ENCODE measurements around the gene ASRGL1.

ASRGL1 gene

DNA sequence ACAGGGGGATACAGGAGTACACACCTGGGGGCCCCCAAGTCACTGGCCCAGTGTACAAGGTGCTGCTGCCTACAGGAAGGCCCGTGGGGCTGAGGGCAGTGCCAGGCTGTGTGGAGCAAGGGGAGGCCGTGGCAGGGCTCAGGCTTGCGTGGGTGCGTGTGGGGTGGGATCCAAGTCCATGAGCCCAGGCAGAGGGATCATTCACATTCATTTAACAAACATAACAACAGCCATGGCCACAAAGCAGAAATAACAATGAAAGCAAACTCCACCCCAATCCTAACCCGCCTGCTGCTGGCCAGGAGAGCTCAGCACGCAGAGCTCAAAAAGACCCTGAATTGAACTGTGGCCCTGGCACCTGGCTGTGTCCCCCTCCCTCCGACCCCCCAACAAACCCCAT lies 64.6 kb downstream of the ASRGL1 start:
- Mint-ChIP-seq H3K9me3 (no peaks in the 10 kb centered on the region), H3K4me1 (peaks cover 56% of the 10 kb centered on the region), H3K4me3 (peak overlapping the region; percentile 71), H3K36me3 (no peaks in the 10 kb centered on the region), H3K27ac (peak overlapping the region; percentile 81), H3K27me3 (peaks cover 18% of the 10 kb centered on the region)
- CTCF ChIA-PET = interaction anchor here (1.0 to 4.6 kb wide), 7 partner anchors 8 to 292 kb away, joined by 3 to 30 read pairs (median 4); no protein-coding TSS in a partner anchor
- DNase-seq = no peak

GRCh38 chr11:62402226-62402959 lies 65.1 kb downstream of the ASRGL1 start:
- Mint-ChIP-seq H3K36me3 (no peaks in the 10 kb centered on the region), H3K27ac (peak overlapping the region; percentile 81), H3K9me3 (no peaks in the 10 kb centered on the region), H3K4me3 (peak overlapping the region; percentile 71), H3K4me1 (peaks cover 56% of the 10 kb centered on the region), H3K27me3 (peaks cover 21% of the 10 kb centered on the region)
- CTCF ChIA-PET = interaction anchor here (1.0 to 4.6 kb wide), 8 partner anchors 9 to 292 kb away, joined by 3 to 30 read pairs (median 4); no protein-coding TSS in a partner anchor
- peak; percentile 78 for DNase-seq

GRCh38 chr11:62402960-62403730 lies 65.9 kb downstream of the ASRGL1 start:
- H3K36me3 Mint-ChIP-seq = no peaks in the 10 kb centered on the region
- peak overlapping the region; percentile 81 for H3K27ac Mint-ChIP-seq
- DNase-seq = no peak
- H3K9me3 Mint-ChIP-seq = no peaks in the 10 kb centered on the region
- peaks cover 50% of the 10 kb centered on the region for H3K4me1 Mint-ChIP-seq
- CTCF ChIA-PET = interaction anchor here (0.9 to 4.6 kb wide), 7 partner anchors 9 to 140 kb away, joined by 3 to 30 read pairs (median 6); no protein-coding TSS in a partner anchor
- peak overlapping the region; percentile 71 for H3K4me3 Mint-ChIP-seq
- H3K27me3 Mint-ChIP-seq = peaks cover 24% of the 10 kb centered on the region

- H3K9me3 Mint-ChIP-seq = no peaks in the 10 kb centered on the region
- no peak overlapping the region for H3K4me3 Mint-ChIP-seq
Measured at GRCh38 chr11:62404435-62404834, 67.2 kb downstream of the ASRGL1 start.

DNA sequence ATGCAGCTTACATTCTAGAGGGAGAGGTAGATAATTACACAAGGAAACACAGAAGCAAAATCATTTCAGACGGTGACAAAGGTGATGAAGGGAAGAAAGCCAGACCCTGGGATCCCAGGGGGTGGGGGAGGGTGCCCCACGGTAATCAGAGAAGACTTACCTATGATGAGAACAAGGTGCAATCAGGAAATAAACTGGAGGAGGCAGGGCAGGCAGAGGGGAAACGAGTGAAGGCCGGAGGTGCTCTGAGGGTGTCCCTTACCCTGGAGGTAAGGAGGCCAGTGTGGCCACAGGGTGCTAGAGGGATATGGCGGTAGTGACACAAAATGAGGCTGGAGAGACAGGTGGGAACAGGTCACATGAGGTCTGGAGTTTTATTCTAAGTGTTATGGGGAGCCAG lies 67.7 kb downstream of the ASRGL1 start:
- H3K4me1 Mint-ChIP-seq = peaks cover 34% of the 10 kb centered on the region
- H3K27me3 Mint-ChIP-seq = peaks cover 29% of the 10 kb centered on the region
- no peaks in the 10 kb centered on the region for H3K36me3 Mint-ChIP-seq
- CTCF ChIA-PET = interaction anchor here (3.2 kb wide), 1 partner anchor 11 kb away, joined by 18 read pairs; no protein-coding TSS in a partner anchor
- DNase-seq = no peak
- no peak overlapping the region for H3K4me3 Mint-ChIP-seq
- no peak overlapping the region for H3K27ac Mint-ChIP-seq
- no peaks in the 10 kb centered on the region for H3K9me3 Mint-ChIP-seq

More at GRCh38 chr11:62404435-62404834, 67.2 kb downstream of the ASRGL1 start:
- CTCF ChIA-PET = interaction anchor here (1.2 to 3.2 kb wide), 3 partner anchors 10 to 24 kb away, joined by 3 to 18 read pairs (median 6); no protein-coding TSS in a partner anchor
- peaks cover 25% of the 10 kb centered on the region for H3K27me3 Mint-ChIP-seq
- H3K36me3 Mint-ChIP-seq = no peaks in the 10 kb centered on the region
- no peak overlapping the region for H3K27ac Mint-ChIP-seq
- peaks cover 38% of the 10 kb centered on the region for H3K4me1 Mint-ChIP-seq
- no peak for DNase-seq

DNA sequence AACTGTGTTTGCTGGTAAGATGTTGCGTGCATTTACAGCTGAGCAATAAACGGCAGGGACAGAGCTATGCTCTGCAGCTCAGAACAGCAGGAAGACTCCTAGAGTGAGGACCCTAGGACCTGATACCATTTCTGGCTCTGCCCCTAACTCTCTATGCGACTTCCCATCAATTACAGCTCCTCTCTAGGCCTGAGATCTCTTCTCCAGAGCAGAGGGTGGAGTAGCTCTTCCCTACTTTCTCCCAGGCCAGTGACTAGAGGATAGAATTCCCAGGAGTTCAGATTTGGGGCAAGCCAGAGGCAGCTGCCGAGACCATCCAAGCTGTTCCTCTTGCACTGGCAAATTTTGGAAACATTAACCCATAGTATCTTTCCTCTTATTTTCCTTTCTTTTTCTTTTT lies 68.8 kb downstream of the ASRGL1 start:
- peaks cover 32% of the 10 kb centered on the region for H3K27me3 Mint-ChIP-seq
- no peaks in the 10 kb centered on the region for H3K36me3 Mint-ChIP-seq
- no peaks in the 10 kb centered on the region for H3K9me3 Mint-ChIP-seq

DNA sequence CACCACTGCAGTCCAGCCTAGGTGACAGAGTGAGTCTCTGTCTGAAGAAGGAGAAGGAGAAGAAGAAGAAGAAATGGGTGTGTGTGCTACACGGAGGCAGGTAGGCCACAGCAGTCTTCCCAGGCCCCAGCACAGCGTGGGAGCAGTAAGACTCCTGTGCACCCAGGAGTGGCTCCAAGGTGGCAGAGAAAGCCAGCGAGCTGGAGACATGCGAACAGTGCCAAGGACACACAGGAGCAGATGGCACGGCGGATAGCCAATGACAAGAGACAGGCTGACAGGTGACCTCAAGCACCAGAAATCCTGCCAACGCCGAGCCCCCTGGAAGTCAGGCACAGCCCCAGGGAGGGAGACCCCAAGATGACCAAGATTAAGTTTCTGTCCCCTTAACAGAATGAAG lies 72.6 kb downstream of the ASRGL1 start:
- no peaks in the 10 kb centered on the region for H3K36me3 Mint-ChIP-seq
- CTCF ChIA-PET = interaction anchor here (3.5 kb wide), 1 partner anchor 15 kb away, joined by 19 read pairs; no protein-coding TSS in a partner anchor
- DNase-seq = no peak
- no peaks in the 10 kb centered on the region for H3K4me1 Mint-ChIP-seq
- no peak overlapping the region for H3K4me3 Mint-ChIP-seq
- no peaks in the 10 kb centered on the region for H3K9me3 Mint-ChIP-seq
- H3K27me3 Mint-ChIP-seq = peaks cover 30% of the 10 kb centered on the region
- no peak overlapping the region for H3K27ac Mint-ChIP-seq

More for the DNA sequence above, 68.8 kb downstream of the ASRGL1 start:
- H3K4me3 Mint-ChIP-seq = no peak overlapping the region
- no peak overlapping the region for H3K27ac Mint-ChIP-seq
- CTCF ChIA-PET = interaction anchor here (1.1 to 3.2 kb wide), 2 partner anchors 12 to 19 kb away, joined by 4 to 18 read pairs; no protein-coding TSS in a partner anchor
- peaks cover 24% of the 10 kb centered on the region for H3K4me1 Mint-ChIP-seq
- DNase-seq = no peak

DNA sequence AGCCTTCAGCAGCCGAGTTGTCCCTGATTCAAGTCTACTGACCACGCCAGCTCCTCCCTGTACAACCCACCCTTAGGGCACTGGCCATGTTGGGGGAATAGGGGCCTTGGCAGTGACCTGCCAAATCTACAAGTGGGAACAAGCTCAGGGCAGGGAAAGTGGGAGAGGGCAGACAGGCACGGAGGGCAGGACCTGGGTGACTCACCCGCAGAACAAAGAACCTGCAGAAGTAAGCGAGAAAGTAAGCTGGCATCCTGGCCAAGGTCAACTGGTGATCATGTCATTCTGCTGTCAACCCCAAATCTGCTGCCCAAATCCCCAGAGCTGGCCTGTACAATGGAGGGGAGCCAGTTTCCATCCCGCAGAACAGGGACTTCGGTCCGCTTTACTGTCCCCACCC lies 73.7 kb downstream of the ASRGL1 start:
- Mint-ChIP-seq H3K36me3 (no peaks in the 10 kb centered on the region), H3K27ac (no peak overlapping the region), H3K4me3 (no peak overlapping the region), H3K4me1 (no peaks in the 10 kb centered on the region), H3K9me3 (no peaks in the 10 kb centered on the region), H3K27me3 (peaks cover 31% of the 10 kb centered on the region)
- no peak for DNase-seq
- CTCF ChIA-PET = interaction anchor here (0.6 to 3.5 kb wide), 5 partner anchors 14 to 132 kb away, joined by 3 to 19 read pairs (median 3); no protein-coding TSS in a partner anchor

DNA sequence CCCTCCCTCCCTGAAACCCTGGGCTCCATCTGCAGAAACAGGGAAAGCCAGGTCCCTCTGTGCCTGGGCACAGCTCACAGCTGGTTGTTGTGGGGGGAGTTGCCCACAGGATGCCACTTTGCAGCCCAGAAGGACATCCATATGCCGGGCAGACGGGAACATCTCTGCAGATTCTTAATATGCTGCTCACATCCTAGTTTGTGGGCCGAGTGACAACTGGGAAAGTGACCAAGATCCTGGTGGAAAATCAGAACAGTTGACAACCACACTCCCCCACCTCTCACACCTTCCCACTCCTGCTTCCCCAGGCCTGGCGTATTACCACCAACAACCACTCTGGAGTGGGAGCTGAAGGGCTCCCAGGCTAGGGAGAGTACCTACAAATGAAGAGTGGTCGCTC lies 74.3 kb downstream of the ASRGL1 start:
- DNase-seq = no peak
- Mint-ChIP-seq H3K4me1 (no peaks in the 10 kb centered on the region), H3K4me3 (no peak overlapping the region), H3K27ac (no peak overlapping the region), H3K27me3 (peaks cover 26% of the 10 kb centered on the region), H3K9me3 (no peaks in the 10 kb centered on the region), H3K36me3 (no peaks in the 10 kb centered on the region)
- CTCF ChIA-PET = interaction anchor here (0.6 to 3.5 kb wide), 5 partner anchors 13 to 132 kb away, joined by 3 to 19 read pairs (median 3); no protein-coding TSS in a partner anchor

GRCh38 chr11:62413060-62413696 lies 75.9 kb downstream of the ASRGL1 start:
- Mint-ChIP-seq H3K4me3 (no peak overlapping the region), H3K4me1 (no peaks in the 10 kb centered on the region), H3K27me3 (peaks cover 20% of the 10 kb centered on the region), H3K36me3 (no peaks in the 10 kb centered on the region), H3K27ac (no peak overlapping the region), H3K9me3 (no peaks in the 10 kb centered on the region)
- CTCF ChIA-PET = interaction anchor here (0.6 to 1.4 kb wide), 4 partner anchors 11 to 130 kb away, joined by 3 to 5 read pairs (median 4); no protein-coding TSS in a partner anchor
- DNase-seq = no peak

- no peaks in the 10 kb centered on the region for H3K4me1 Mint-ChIP-seq
- H3K27ac Mint-ChIP-seq = no peak overlapping the region
- no peak for DNase-seq
- no peak overlapping the region for H3K4me3 Mint-ChIP-seq
- H3K36me3 Mint-ChIP-seq = no peaks in the 10 kb centered on the region
- no peaks in the 10 kb centered on the region for H3K9me3 Mint-ChIP-seq
- CTCF ChIA-PET = interaction anchor here (0.6 to 1.5 kb wide), 3 partner anchors 8 to 126 kb away, joined by 3 to 6 read pairs (median 5); no protein-coding TSS in a partner anchor
- peaks cover 30% of the 10 kb centered on the region for H3K27me3 Mint-ChIP-seq
Measured at GRCh38 chr11:62416596-62416995, 79.3 kb downstream of the ASRGL1 start.

DNA sequence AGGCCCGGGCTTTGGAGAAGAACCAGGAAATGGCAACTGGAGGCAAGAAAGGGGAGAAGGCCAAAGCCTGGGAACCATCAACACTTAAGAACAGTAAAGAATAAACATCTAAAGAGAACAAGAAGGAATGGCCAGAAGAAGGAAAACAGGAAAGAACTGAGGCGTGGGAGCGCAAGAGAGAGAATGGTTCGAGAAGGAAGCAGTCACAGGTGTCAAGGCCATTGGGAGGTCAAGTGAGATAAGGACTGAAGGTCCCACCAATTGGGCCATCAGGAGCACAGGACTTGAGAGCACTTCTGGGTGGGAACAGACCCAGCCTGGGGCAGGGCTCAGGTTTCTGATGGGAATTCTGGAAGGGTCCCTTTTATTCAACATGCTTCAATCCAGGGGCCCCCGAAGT lies 80.9 kb downstream of the ASRGL1 start:
- H3K27ac Mint-ChIP-seq = no peak overlapping the region
- CTCF ChIA-PET = interaction anchor here (1.0 to 2.7 kb wide), 2 partner anchors 23 to 142 kb away, joined by 5 to 13 read pairs; no protein-coding TSS in a partner anchor
- H3K9me3 Mint-ChIP-seq = no peaks in the 10 kb centered on the region

GRCh38 chr11:62418733-62419132 lies 81.5 kb downstream of the ASRGL1 start, which contains the start of gene SCGB1A1:
TSS of gene SCGB1A1 (plus strand) at chr11:62419033. CDS start at chr11:62419096, 63 bp downstream.
- Mint-ChIP-seq H3K27ac (no peak within 1 kb of the TSS), H3K4me1 (no peaks in the 10 kb centered on the region), H3K9me3 (no peaks in the 10 kb centered on the region), H3K36me3 (no peaks in the 10 kb centered on the region), H3K27me3 (peaks cover 48% of the 10 kb centered on the region), H3K4me3 (no peak within 1 kb of the TSS)
- CTCF ChIA-PET = interaction anchor here (1.0 to 2.7 kb wide), 2 partner anchors 23 to 142 kb away, joined by 5 to 13 read pairs; no protein-coding TSS in a partner anchor
- DNase-seq = no peak

More for the DNA sequence above, 80.9 kb downstream of the ASRGL1 start:
- Mint-ChIP-seq H3K4me3 (no peak overlapping the region), H3K4me1 (no peaks in the 10 kb centered on the region), H3K36me3 (no peaks in the 10 kb centered on the region), H3K27me3 (peaks cover 42% of the 10 kb centered on the region)
- DNase-seq = no peak

Measured in activated naive CD4-positive, alpha-beta T cell treated with anti-CD3 and anti-CD28 coated beads, Interleukin-2, amount 10 ng/mL, durations not matched to agents 7 days and 5 days (primary cell).